HG03575 (cell line): ENCODE results near the gene WFDC2.

Experiments
- ATAC-seq: cut with Tn5 transposase; IDR thresholded peaks from one replicate; pipeline ENCODE4 v1.9.1; 2021; ENCODE audit not compliant: unreplicated experiment, insufficient number of reproducible peaks, low FRiP score; ENCODE audit errors: extremely low read depth

WFDC2 gene, protein sequence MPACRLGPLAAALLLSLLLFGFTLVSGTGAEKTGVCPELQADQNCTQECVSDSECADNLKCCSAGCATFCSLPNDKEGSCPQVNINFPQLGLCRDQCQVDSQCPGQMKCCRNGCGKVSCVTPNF

GRCh38 chr20:45469336-45470261 is at the start of gene WFDC2:
Gene WFDC2 (plus strand): TSS chr20:45469753. CDS start chr20:45469782, 29 bp downstream.
- ATAC-seq: no peak

- ATAC-seq: no peak
Observed at GRCh38 chr20:45420125-45420524, 49.4 kb upstream of the WFDC2 start.

DNA sequence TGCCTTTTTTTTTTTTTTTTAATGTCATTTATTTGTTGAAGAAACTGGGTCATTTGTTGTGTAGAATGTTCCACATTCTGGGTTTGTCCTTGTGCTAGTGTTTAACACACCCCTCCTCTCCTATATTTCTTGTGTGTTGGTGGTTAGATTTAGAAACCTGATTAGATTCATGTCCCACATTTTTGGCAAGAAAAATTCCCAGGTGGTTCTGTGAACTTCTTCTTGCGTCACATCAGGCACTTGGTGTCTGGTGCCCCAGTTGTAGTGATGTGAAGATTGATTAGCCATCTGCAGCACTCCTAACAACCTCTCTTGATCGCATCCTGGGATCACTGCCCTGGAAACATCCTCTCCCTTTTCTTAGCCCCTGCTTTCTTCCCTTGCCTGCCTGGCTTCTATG is 45.9 kb upstream of the WFDC2 start:
- ATAC-seq: no peak

DNA sequence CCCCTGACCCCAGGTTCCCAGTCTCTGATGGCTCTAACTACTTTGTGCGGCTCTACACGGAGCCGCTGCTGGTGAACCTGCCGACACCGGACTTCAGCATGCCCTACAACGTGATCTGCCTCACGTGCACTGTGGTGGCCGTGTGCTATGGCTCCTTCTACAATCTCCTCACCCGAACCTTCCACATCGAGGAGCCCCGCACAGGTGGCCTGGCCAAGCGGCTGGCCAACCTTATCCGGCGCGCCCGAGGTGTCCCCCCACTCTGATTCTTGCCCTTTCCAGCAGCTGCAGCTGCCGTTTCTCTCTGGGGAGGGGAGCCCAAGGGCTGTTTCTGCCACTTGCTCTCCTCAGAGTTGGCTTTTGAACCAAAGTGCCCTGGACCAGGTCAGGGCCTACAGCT is 44.0 kb upstream of the WFDC2 start:
- ATAC-seq: no peak

DNA sequence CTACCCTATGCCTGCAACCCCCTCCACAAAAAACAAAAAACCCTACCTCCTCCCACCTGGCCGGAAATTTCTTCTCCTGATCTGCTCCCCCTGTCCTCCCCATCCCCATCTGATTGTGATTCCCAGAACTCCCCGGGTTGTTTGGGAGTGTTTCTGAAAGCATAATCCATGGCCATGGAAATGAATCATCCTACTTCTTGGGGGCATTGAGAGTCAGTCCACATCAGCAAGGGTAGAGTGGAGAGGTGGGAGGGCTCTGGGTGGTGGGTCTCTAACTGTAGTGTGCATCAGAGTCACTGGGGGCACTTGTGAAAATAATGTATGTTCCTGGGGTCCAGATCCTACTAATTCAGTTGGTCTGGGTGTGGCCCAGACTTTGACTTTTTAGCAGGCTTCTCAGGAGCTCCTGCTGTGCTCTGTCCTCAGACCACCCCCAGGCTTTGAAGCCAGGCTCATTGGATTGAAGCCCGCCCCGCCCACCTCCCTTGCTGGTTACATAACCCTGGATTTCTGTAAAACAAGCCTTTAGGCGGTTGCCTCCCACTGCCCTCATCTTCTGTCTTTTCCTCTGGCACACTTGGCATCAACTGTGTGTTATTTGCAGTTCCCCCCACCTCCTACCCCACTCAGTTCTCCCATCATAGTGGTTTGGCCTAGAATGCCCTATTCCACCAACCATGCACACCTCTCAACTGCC is 43.1 kb upstream of the WFDC2 start:
- no peak for ATAC-seq

DNA sequence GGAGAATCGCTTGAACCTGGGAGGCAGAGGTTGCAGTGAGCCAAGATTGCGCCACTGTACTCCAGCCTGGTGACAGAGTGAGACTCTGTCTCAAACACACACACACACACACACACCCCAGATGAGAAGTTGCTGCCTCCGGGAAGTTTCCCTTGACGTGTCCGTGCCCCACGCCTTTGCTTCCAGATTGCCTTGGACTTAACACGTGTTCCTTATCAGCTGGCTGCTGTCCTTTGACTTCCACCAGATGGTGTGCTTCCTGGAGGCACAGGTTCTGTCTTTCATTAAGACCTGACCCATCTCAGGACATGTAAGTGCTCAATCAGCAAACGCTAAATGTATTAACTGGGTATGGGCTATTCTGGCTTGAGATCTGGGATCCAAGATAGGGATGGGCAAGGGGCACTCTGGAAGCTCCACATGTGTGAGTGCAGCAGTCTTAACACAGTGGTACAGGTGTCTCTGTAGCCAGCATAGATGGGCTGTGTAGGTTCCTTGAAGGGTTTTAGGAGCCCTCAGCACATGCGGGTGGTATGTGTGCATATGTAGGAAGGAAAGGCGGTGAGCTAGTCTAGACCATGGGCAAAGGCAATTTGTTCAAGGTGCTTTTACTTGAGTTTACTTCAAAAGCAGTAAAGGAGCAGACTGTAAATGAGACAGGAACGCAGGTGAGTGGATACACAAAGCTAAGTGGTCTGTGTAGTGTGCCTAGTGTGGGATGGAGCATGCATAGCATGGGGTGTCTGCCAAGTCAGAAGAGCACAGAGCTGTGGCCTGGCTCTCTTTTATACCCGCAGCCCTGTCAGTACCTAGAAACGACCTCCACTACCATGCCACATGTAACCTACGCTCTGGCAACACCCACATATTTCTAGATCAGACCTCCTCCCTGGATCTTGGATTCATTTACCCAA is 42.1 kb upstream of the WFDC2 start:
- ATAC-seq: no peak

- no peak for ATAC-seq
Observed at GRCh38 chr20:45429618-45430017, 39.9 kb upstream of the WFDC2 start.

GRCh38 chr20:45432294-45432693 is 37.3 kb upstream of the WFDC2 start:
- no peak for ATAC-seq

DNA sequence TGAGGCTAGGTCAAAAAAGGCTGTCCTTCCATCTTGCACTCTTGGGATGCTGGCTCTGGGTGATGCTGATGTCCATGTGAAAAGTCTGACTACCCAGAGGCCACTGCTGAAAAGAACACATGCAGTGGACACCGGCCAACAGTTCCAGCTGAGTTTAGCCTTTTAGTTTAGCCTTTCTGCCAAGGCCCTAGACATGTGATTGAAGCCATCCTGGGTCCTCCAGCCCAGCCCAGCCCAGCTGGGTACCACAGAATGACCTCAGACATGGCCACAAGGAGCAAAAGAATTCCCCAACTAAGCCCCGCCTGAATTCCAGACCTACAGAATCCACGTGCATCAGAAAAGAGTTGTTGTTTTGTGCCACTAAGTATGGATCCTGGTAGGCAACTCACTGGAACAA is 36.2 kb upstream of the WFDC2 start:
- ATAC-seq: no peak

- ATAC-seq: no peak
Observed at GRCh38 chr20:45433976-45434375, 35.6 kb upstream of the WFDC2 start.

GRCh38 chr20:45436732-45437485 is 32.6 kb upstream of the WFDC2 start:
- no peak for ATAC-seq

DNA sequence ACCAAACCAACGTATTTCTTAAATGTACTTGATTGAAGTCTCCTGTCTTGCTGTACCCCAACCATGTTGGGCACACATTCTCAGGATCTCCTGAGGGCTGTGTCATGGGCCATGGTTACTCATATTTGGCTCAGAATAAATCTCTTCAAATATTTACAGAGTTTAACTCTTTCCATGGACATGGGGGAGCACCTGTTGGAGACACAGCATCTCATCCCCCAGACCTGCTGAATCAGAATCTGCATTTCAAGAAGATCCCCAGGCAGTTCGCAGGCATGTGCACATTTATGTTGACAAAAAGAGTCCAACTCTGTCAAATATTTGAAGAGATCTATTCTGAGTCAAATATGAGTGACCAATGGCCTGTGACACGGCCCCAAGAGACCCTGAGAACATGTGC is 29.1 kb upstream of the WFDC2 start:
- no peak for ATAC-seq

- no peak for ATAC-seq
Observed at GRCh38 chr20:45440891-45441685, 28.5 kb upstream of the WFDC2 start.

DNA sequence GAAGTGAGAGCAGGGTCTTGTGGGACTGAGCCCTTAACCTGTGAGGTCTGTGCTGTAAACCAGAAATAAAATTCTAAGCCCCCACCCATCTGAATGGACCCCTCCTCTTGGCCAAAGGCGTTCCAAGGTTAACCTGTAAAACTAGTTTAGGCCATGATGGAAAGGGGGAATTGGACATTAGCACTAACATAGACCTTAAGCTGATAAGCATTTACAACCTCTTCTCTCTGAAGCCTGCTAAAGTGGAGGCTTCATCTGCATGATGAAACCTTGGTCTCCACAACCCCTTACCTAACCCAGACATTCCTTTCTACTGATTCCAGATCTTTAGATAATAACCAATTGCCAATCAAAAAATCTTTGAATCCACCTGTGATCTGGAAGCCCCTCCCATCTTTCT is 27.8 kb upstream of the WFDC2 start:
- ATAC-seq: no peak

- no peak for ATAC-seq
Observed at GRCh38 chr20:45444050-45444449, 25.5 kb upstream of the WFDC2 start.

DNA sequence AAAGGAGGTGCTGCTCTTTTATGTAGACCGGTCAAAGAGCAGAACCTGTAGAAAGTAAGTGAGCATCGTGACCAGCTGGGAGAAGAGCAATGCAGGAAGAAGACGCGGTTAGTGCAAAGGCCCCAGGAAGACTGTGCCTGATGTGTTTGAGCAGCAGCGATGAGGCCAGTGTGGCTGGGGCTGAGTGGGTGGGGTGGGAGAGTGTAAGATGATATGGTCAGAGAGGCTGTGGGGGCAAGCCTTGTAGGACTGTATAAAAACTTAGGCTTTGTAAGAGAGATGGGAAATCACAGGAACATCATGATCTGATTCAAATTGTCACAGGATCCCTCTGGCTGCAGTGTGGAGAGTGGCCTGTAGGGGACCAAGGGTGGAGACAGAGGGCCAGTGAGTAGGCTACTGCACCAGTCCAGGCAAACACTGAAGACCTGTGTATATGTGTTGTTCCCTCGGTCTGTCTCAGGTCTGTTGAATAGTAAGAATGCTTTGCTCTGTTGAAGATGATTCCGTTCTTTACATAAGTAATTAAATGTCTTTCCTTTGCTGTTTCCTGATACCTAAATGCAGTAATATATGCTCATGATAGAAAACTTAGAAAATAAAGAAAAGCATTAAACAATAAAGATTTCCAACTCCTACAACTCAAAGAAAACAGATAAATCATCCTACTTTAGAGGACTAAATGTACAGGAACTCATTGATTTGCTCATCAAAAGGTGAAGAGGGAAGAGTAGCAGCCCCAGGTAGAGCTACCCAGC is 23.6 kb upstream of the WFDC2 start:
- ATAC-seq: no peak

DNA sequence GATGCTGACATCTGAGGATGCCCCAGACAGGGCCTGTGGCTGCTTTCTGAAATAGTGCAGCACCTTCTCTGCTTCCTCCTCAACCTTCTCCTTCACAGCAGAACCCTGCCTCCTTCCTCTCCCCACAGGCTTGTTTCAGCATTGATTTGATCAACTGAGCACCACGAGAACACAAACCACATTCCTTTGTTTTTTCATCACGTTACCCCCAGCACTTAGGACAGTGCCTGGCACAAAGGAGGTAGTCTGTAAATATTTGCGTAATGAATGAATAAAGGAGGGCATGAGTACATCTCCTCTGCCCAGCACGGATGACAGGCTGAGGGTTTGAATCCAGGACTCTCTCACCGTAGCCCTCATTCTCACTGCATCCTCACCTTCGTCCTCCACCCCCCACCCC is 21.3 kb upstream of the WFDC2 start:
- no peak for ATAC-seq
